Loucy (cell line): ENCODE results near the gene USP34.

ENCODE experiments used
- EZH2phosphoT487 ChIP-seq: fragments of 200-600 bp; IDR thresholded peaks from 2 replicates; pipeline ENCODE4 v1.6.1; 2018; ENCODE audit warnings: antibody characterized with exemption, mild to moderate bottlenecking, moderate library complexity, borderline replicate concordance
- TF ChIP-seq, protein P1 (sequence below): fragments of 200-600 bp; sonication (generic); conservative IDR thresholded peaks from 2 replicates; pipeline ENCODE4 v1.5.1; 2014; ENCODE audit warnings: mild to moderate bottlenecking, antibody characterized with exemption, low read length

GRCh38 chr2:61238219-61239012 lies 232.5 kb downstream of the USP34 start:
- TF ChIP-seq, protein P1, sequence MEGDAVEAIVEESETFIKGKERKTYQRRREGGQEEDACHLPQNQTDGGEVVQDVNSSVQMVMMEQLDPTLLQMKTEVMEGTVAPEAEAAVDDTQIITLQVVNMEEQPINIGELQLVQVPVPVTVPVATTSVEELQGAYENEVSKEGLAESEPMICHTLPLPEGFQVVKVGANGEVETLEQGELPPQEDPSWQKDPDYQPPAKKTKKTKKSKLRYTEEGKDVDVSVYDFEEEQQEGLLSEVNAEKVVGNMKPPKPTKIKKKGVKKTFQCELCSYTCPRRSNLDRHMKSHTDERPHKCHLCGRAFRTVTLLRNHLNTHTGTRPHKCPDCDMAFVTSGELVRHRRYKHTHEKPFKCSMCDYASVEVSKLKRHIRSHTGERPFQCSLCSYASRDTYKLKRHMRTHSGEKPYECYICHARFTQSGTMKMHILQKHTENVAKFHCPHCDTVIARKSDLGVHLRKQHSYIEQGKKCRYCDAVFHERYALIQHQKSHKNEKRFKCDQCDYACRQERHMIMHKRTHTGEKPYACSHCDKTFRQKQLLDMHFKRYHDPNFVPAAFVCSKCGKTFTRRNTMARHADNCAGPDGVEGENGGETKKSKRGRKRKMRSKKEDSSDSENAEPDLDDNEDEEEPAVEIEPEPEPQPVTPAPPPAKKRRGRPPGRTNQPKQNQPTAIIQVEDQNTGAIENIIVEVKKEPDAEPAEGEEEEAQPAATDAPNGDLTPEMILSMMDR = no peak
- TF ChIP-seq EZH2phosphoT487 = no peak
